ENCODE data around the gene GTSF1L. TPM values are rescaled to one million over a fixed set of nuclear protein-coding genes. Genes with fewer than 3 reads are reported as not detected.

The GTSF1L gene
- total and polyA plus RNA-seq, 4 donors, result not detected

DNA sequence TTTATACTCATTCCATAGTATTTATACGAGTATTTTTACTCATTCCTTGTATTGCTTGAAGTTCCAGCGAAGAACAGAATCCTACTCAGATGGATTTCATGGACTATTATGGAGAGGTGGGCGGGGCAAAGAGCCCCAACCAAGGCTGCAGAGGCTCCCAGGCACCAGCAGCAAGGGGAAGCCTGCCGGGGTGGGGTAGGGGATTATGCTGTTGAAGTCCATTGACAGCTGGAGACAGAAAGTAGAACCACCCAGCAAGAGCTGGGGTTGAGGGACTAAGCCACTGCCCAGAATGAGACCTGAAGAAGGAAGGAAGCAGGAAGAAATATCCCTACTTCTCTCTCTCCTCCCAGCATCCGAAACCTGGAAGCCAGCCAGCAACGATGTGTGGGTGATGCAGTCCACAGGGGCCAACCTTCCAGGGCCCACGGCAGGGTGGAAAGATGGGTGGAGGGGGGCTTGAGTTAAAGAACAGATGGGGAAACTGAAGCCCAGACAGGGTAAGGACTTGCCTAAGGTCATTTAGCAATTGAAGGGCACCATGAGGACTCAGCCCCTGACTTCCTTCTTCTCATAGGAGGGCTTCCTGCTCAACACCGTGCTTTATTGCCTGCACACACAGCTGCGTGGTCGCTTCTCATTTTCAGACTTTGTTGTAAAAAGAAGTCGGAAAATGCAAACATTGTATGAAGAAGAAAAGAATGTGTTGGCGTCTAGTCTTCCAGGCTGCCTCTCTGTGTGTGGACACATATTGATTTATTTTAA is 18.3 kb upstream of the GTSF1L start:
- Histone ChIP-seq H3K4me1 (ENCODE audit: control insufficient read depth in 4 of 4, insufficient read depth in 4 of 4, low read length in 3 of 4) (no peaks in the 10 kb centered on the region), H3K27ac (ENCODE audit: low read depth in 1 of 2, low read length in 2 of 2) (no peak overlapping the region), H3K4me3 (ENCODE audit: low read depth in 1 of 3, low read length in 3 of 3) (no peak overlapping the region), H3K9me3 (ENCODE audit: control insufficient read depth in 4 of 4, low read length in 3 of 4) (no peaks in the 10 kb centered on the region), H3K9ac (ENCODE audit: low read depth in 1 of 2, low read length in 2 of 2) (no peak overlapping the region), H3K27me3 (ENCODE audit: control insufficient read depth in 4 of 4, insufficient read depth in 4 of 4, low read length in 3 of 4) (no peaks in the 10 kb centered on the region), H3K36me3 (ENCODE audit: control insufficient read depth in 4 of 4, insufficient read depth in 3 of 4, low read depth in 1 of 4, low read length in 3 of 4) (no peaks in the 10 kb centered on the region)
- 63% methylated on average over 12 of the region's 12 CpGs for WGBS
- TF ChIP-seq RXRA (IDR thresholded peaks at IDR 0.05) (no peak), YY1 (IDR thresholded peaks at IDR 0.05) (no peak), GABPA (IDR thresholded peaks at IDR 0.05 in 1 of 2, conservative IDR thresholded peaks at IDR 0.05 in 1 of 2) (no peak), FOXA2 (IDR thresholded peaks at IDR 0.05) (no peak), SP1 (IDR thresholded peaks at IDR 0.05) (no peak), EGR1 (IDR thresholded peaks at IDR 0.05; ENCODE audit: low read depth in 2 of 2) (no peak), RAD21 (IDR thresholded peaks at IDR 0.05) (no peak), TAF1 (conservative IDR thresholded peaks at IDR 0.05) (no peak), NR2F2 (IDR thresholded peaks at IDR 0.05) (no peak), HNF4A (conservative IDR thresholded peaks at IDR 0.05) (no peak)
- TF ChIP-seq, protein P1, sequence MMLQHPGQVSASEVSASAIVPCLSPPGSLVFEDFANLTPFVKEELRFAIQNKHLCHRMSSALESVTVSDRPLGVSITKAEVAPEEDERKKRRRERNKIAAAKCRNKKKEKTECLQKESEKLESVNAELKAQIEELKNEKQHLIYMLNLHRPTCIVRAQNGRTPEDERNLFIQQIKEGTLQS (IDR thresholded peaks at IDR 0.05), result no peak
- TF ChIP-seq, protein P2, sequence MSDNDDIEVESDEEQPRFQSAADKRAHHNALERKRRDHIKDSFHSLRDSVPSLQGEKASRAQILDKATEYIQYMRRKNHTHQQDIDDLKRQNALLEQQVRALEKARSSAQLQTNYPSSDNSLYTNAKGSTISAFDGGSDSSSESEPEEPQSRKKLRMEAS (IDR thresholded peaks at IDR 0.05), result no peak
- TF ChIP-seq, protein P3, sequence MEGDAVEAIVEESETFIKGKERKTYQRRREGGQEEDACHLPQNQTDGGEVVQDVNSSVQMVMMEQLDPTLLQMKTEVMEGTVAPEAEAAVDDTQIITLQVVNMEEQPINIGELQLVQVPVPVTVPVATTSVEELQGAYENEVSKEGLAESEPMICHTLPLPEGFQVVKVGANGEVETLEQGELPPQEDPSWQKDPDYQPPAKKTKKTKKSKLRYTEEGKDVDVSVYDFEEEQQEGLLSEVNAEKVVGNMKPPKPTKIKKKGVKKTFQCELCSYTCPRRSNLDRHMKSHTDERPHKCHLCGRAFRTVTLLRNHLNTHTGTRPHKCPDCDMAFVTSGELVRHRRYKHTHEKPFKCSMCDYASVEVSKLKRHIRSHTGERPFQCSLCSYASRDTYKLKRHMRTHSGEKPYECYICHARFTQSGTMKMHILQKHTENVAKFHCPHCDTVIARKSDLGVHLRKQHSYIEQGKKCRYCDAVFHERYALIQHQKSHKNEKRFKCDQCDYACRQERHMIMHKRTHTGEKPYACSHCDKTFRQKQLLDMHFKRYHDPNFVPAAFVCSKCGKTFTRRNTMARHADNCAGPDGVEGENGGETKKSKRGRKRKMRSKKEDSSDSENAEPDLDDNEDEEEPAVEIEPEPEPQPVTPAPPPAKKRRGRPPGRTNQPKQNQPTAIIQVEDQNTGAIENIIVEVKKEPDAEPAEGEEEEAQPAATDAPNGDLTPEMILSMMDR (IDR thresholded peaks at IDR 0.05; ENCODE audit: low read depth, low read length, missing input control), result no peak
- TF ChIP-seq, protein P4, sequence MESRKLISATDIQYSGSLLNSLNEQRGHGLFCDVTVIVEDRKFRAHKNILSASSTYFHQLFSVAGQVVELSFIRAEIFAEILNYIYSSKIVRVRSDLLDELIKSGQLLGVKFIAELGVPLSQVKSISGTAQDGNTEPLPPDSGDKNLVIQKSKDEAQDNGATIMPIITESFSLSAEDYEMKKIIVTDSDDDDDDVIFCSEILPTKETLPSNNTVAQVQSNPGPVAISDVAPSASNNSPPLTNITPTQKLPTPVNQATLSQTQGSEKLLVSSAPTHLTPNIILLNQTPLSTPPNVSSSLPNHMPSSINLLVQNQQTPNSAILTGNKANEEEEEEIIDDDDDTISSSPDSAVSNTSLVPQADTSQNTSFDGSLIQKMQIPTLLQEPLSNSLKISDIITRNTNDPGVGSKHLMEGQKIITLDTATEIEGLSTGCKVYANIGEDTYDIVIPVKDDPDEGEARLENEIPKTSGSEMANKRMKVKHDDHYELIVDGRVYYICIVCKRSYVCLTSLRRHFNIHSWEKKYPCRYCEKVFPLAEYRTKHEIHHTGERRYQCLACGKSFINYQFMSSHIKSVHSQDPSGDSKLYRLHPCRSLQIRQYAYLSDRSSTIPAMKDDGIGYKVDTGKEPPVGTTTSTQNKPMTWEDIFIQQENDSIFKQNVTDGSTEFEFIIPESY (IDR thresholded peaks at IDR 0.05), result no peak
- TF ChIP-seq, protein P5, sequence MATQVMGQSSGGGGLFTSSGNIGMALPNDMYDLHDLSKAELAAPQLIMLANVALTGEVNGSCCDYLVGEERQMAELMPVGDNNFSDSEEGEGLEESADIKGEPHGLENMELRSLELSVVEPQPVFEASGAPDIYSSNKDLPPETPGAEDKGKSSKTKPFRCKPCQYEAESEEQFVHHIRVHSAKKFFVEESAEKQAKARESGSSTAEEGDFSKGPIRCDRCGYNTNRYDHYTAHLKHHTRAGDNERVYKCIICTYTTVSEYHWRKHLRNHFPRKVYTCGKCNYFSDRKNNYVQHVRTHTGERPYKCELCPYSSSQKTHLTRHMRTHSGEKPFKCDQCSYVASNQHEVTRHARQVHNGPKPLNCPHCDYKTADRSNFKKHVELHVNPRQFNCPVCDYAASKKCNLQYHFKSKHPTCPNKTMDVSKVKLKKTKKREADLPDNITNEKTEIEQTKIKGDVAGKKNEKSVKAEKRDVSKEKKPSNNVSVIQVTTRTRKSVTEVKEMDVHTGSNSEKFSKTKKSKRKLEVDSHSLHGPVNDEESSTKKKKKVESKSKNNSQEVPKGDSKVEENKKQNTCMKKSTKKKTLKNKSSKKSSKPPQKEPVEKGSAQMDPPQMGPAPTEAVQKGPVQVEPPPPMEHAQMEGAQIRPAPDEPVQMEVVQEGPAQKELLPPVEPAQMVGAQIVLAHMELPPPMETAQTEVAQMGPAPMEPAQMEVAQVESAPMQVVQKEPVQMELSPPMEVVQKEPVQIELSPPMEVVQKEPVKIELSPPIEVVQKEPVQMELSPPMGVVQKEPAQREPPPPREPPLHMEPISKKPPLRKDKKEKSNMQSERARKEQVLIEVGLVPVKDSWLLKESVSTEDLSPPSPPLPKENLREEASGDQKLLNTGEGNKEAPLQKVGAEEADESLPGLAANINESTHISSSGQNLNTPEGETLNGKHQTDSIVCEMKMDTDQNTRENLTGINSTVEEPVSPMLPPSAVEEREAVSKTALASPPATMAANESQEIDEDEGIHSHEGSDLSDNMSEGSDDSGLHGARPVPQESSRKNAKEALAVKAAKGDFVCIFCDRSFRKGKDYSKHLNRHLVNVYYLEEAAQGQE (IDR thresholded peaks at IDR 0.05), result no peak
- DNase-seq (ENCODE audit: low spot score), result no peak
